Activated naive CD4-positive, alpha-beta T cell treated with anti-CD3 and anti-CD28 coated beads, Interleukin-2, amount 50 U/mL, for 24 hours (primary cell): ENCODE data around the gene F13A1.

ENCODE experiments used
- H3K27ac Mint-ChIP-seq: one replicate; pipeline ENCODE4 v1.8.0; 2021; ENCODE audit warnings: mild to moderate bottlenecking, mixed read lengths
- H3K27me3 Mint-ChIP-seq: one replicate; pipeline ENCODE4 v1.8.0; 2021; ENCODE audit warnings: mixed read lengths
- H3K36me3 Mint-ChIP-seq: one replicate; pipeline ENCODE4 v1.8.0; 2021; ENCODE audit warnings: mixed read lengths
- H3K4me1 Mint-ChIP-seq: one replicate; pipeline ENCODE4 v1.8.0; 2021; ENCODE audit warnings: mixed read lengths
- H3K4me3 Mint-ChIP-seq: one replicate; pipeline ENCODE4 v1.8.0; 2021; ENCODE audit warnings: mild to moderate bottlenecking, mixed read lengths
- H3K9me3 Mint-ChIP-seq: one replicate; pipeline ENCODE4 v1.8.0; 2021; ENCODE audit warnings: mixed read lengths

The F13A1 gene

GRCh38 chr6:6284221-6284966, 36.1 kb downstream of the F13A1 start:
- peaks cover 1% of the 10 kb centered on the region for H3K27me3 Mint-ChIP-seq
- no peak overlapping the region for H3K27ac Mint-ChIP-seq
- H3K4me3 Mint-ChIP-seq: no peak overlapping the region
- no peaks in the 10 kb centered on the region for H3K36me3 Mint-ChIP-seq
- H3K9me3 Mint-ChIP-seq: no peaks in the 10 kb centered on the region
- H3K4me1 Mint-ChIP-seq: no peaks in the 10 kb centered on the region

GRCh38 chr6:6283746-6284145, 36.7 kb downstream of the F13A1 start:
- Mint-ChIP-seq H3K27me3 (no peaks in the 10 kb centered on the region), H3K4me3 (no peak overlapping the region), H3K4me1 (no peaks in the 10 kb centered on the region), H3K9me3 (no peaks in the 10 kb centered on the region), H3K36me3 (no peaks in the 10 kb centered on the region), H3K27ac (no peak overlapping the region)

- H3K4me1 Mint-ChIP-seq: no peaks in the 10 kb centered on the region
- H3K27me3 Mint-ChIP-seq: peaks cover 7% of the 10 kb centered on the region
- H3K36me3 Mint-ChIP-seq: no peaks in the 10 kb centered on the region
- H3K4me3 Mint-ChIP-seq: no peak overlapping the region
- H3K9me3 Mint-ChIP-seq: no peaks in the 10 kb centered on the region
- H3K27ac Mint-ChIP-seq: no peak overlapping the region
Measured at GRCh38 chr6:6282716-6283115, 37.7 kb downstream of the F13A1 start.

GRCh38 chr6:6277413-6277812, 43.0 kb downstream of the F13A1 start:
- no peaks in the 10 kb centered on the region for H3K36me3 Mint-ChIP-seq
- no peaks in the 10 kb centered on the region for H3K9me3 Mint-ChIP-seq
- no peak overlapping the region for H3K4me3 Mint-ChIP-seq
- no peak overlapping the region for H3K27ac Mint-ChIP-seq
- no peaks in the 10 kb centered on the region for H3K4me1 Mint-ChIP-seq
- H3K27me3 Mint-ChIP-seq: peaks cover 15% of the 10 kb centered on the region

- Mint-ChIP-seq H3K4me1 (no peaks in the 10 kb centered on the region), H3K27ac (no peak overlapping the region), H3K36me3 (no peaks in the 10 kb centered on the region)
Measured at GRCh38 chr6:6270948-6271535, 49.4 kb downstream of the F13A1 start.

GRCh38 chr6:6260196-6260722, 60.2 kb downstream of the F13A1 start:
- H3K27me3 Mint-ChIP-seq: peaks cover 4% of the 10 kb centered on the region
- no peak overlapping the region for H3K27ac Mint-ChIP-seq
- H3K9me3 Mint-ChIP-seq: no peaks in the 10 kb centered on the region

More at GRCh38 chr6:6270948-6271535, 49.4 kb downstream of the F13A1 start:
- no peak overlapping the region for H3K4me3 Mint-ChIP-seq
- H3K9me3 Mint-ChIP-seq: no peaks in the 10 kb centered on the region
- H3K27me3 Mint-ChIP-seq: peaks cover 20% of the 10 kb centered on the region

GRCh38 chr6:6256886-6257285, 63.6 kb downstream of the F13A1 start:
- Mint-ChIP-seq H3K36me3 (no peaks in the 10 kb centered on the region), H3K9me3 (no peaks in the 10 kb centered on the region), H3K4me1 (no peaks in the 10 kb centered on the region), H3K27ac (no peak overlapping the region), H3K27me3 (peaks cover 4% of the 10 kb centered on the region), H3K4me3 (no peak overlapping the region)

More at GRCh38 chr6:6260196-6260722, 60.2 kb downstream of the F13A1 start:
- H3K4me1 Mint-ChIP-seq: no peaks in the 10 kb centered on the region
- no peak overlapping the region for H3K4me3 Mint-ChIP-seq
- H3K36me3 Mint-ChIP-seq: no peaks in the 10 kb centered on the region

GRCh38 chr6:6256259-6256658, 64.2 kb downstream of the F13A1 start:
- H3K36me3 Mint-ChIP-seq: no peaks in the 10 kb centered on the region
- H3K9me3 Mint-ChIP-seq: no peaks in the 10 kb centered on the region
- no peak overlapping the region for H3K27ac Mint-ChIP-seq
- no peaks in the 10 kb centered on the region for H3K4me1 Mint-ChIP-seq
- peaks cover 7% of the 10 kb centered on the region for H3K27me3 Mint-ChIP-seq
- H3K4me3 Mint-ChIP-seq: no peak overlapping the region

- Mint-ChIP-seq H3K9me3 (no peaks in the 10 kb centered on the region), H3K4me3 (no peak overlapping the region), H3K27me3 (peaks cover 19% of the 10 kb centered on the region), H3K27ac (no peak overlapping the region), H3K36me3 (no peaks in the 10 kb centered on the region), H3K4me1 (no peaks in the 10 kb centered on the region)
Measured at GRCh38 chr6:6251555-6252280, 68.7 kb downstream of the F13A1 start.

- Mint-ChIP-seq H3K27ac (no peak overlapping the region), H3K4me3 (no peak overlapping the region), H3K9me3 (no peaks in the 10 kb centered on the region), H3K4me1 (no peaks in the 10 kb centered on the region), H3K36me3 (no peaks in the 10 kb centered on the region), H3K27me3 (peaks cover 18% of the 10 kb centered on the region)
Measured at GRCh38 chr6:6248651-6249050, 71.8 kb downstream of the F13A1 start.

GRCh38 chr6:6246544-6246943, 73.9 kb downstream of the F13A1 start:
- Mint-ChIP-seq H3K27ac (no peak overlapping the region), H3K36me3 (no peaks in the 10 kb centered on the region), H3K9me3 (no peaks in the 10 kb centered on the region), H3K4me1 (no peaks in the 10 kb centered on the region), H3K27me3 (peaks cover 15% of the 10 kb centered on the region), H3K4me3 (no peak overlapping the region)

GRCh38 chr6:6244624-6245023, 75.8 kb downstream of the F13A1 start:
- Mint-ChIP-seq H3K4me3 (no peak overlapping the region), H3K36me3 (no peaks in the 10 kb centered on the region), H3K9me3 (no peaks in the 10 kb centered on the region), H3K4me1 (no peaks in the 10 kb centered on the region), H3K27ac (no peak overlapping the region), H3K27me3 (peaks cover 12% of the 10 kb centered on the region)

GRCh38 chr6:6243846-6244245, 76.6 kb downstream of the F13A1 start:
- no peaks in the 10 kb centered on the region for H3K9me3 Mint-ChIP-seq
- no peak overlapping the region for H3K27ac Mint-ChIP-seq
- peaks cover 8% of the 10 kb centered on the region for H3K27me3 Mint-ChIP-seq
- H3K36me3 Mint-ChIP-seq: no peaks in the 10 kb centered on the region
- H3K4me1 Mint-ChIP-seq: no peaks in the 10 kb centered on the region
- no peak overlapping the region for H3K4me3 Mint-ChIP-seq

- no peak overlapping the region for H3K4me3 Mint-ChIP-seq
- H3K9me3 Mint-ChIP-seq: no peaks in the 10 kb centered on the region
- no peaks in the 10 kb centered on the region for H3K4me1 Mint-ChIP-seq
- no peaks in the 10 kb centered on the region for H3K36me3 Mint-ChIP-seq
- H3K27me3 Mint-ChIP-seq: peaks cover 5% of the 10 kb centered on the region
- H3K27ac Mint-ChIP-seq: no peak overlapping the region
Measured at GRCh38 chr6:6239598-6240581, 80.6 kb downstream of the F13A1 start.
